GM21367 (cell line): Measurements from ENCODE around the gene ACBD6.

Experiments
- ATAC-seq: cut with Tn5 transposase; IDR thresholded peaks from one replicate; pipeline ENCODE4 v1.9.1; 2021; ENCODE audit not compliant: unreplicated experiment

ACBD6 gene

GRCh38 chr1:180248731-180249681 is 253.4 kb downstream of the ACBD6 start:
- no peak for ATAC-seq

DNA sequence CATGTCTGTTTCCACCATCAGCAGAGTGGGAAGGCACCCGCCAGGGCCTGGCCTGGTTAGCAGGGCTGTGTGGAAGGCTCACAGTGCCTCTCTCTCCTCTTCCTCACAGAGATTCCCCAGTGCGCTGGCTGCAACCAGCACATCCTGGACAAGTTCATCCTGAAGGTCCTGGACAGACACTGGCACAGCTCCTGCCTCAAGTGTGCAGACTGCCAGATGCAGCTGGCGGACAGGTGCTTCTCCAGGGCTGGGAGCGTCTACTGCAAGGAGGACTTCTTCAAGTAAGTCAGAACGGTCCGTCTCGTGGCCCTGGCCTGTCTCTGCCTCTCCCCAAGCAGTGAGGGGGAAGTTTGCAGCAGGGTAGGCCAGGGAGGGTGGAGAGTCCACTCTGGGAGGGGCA is 254.2 kb downstream of the ACBD6 start:
- no peak for ATAC-seq

GRCh38 chr1:180247580-180247979 is 254.8 kb downstream of the ACBD6 start:
- no peak for ATAC-seq

DNA sequence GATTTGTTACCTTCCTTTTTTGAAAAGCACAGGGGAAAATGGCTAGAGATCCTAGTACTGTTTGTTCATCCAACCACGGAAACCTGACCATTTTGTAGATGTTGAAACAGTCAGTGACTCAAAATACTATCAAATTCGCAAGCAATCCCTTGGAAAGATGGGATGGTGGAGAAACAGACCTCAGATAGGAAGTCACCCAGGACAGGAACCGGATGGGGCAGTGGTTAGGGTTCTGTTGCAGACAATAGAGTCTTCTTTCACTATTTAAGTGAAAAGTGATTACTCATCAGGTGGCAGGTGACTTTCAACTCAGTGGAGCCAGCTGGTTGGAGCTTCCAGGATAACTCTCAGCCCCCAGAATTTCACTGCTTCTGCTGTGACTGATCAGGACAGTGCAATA is 255.3 kb downstream of the ACBD6 start:
- no peak for ATAC-seq

- no peak for ATAC-seq
Measured at GRCh38 chr1:180246579-180246978, 255.8 kb downstream of the ACBD6 start.

GRCh38 chr1:180244840-180245239 is 257.5 kb downstream of the ACBD6 start:
- ATAC-seq = no peak

- ATAC-seq = no peak
Measured at GRCh38 chr1:180243517-180244221, 258.7 kb downstream of the ACBD6 start.

DNA sequence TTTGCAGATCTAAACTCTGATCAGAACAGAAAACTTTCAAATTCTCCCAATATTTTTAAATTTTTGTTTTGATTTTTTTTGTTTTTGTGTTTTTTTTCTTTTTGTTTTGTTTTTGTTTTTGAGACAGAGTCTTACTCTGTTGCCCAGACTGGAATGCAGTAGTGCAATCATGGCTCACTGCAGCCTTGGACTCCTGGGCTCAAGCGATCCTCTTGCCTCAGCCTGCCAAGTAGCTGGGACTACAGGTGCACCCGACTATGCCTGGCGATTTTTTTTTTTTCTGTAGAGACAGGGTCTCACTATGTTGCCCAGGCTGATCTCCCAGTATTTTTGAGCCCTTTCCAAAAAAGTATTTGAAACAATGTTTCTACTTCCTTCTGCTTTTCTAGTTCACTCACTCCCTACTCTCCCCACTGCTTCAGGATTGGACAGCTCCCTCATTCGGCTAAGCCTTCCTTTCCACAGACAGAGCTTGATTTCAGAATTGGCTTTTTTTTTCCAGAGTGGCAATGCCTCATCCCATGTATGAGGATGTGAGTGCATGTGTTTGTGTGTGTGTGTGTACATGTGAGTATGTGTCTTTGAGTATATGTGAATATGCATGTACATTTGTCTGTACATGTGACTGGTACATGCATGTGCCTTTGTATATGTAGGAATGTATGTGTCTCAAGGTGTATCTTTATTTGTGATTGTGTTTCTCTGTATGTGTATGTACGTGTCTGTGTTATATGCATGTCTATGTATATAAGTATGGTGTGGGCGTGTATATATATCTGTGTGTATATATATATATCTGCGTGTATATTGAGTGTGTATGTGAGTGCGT is 260.4 kb downstream of the ACBD6 start:
- ATAC-seq = no peak

DNA sequence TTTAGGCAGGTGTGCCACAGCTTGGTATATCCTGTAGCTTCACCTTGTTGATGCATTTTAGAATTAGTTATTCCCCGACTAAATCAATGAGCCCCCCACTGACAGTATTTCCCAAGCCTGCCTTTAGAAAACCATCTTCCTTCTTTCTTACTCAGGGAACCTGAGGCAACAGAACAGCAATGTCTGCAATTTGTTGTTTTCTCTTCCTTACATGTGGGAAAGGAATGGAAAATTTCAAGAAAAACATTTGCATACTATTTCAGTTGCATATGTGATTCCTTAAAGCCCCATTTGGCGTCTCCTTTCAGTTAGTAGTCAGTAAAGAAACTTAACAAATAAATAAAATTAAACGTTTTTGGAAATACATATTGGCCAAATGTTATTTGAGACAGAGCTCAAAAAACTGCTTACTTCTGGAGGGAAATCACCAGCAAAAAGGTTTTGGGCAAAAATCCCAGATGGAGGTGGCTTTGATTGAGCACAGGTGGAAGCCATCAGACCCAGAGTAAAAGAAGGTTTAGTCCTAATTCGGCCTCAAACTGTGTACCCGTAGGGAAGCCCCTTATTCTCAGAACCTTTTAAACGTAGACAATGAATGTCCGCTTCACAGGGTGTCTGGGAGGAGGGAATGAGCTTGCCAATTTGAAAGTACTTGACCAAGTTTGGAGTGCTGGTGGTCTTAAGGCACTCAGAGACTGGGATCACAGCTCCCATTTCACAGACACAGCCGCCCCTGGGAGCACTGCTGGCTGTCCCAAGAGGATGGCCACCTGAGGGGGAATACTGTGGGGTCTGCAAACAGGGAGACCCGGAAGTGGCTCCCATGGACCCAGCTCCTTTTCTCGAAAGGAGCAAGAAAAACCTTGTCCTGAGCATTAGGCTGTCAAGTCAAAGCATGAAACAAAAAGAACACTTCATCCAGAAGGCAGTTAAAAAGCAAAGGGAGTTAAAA is 263.0 kb downstream of the ACBD6 start:
- ATAC-seq = no peak

GRCh38 chr1:180238675-180239074 is 263.7 kb downstream of the ACBD6 start:
- ATAC-seq = no peak
